ENCODE data around the gene FERMT1.

- TF ChIP-seq, protein P1, sequence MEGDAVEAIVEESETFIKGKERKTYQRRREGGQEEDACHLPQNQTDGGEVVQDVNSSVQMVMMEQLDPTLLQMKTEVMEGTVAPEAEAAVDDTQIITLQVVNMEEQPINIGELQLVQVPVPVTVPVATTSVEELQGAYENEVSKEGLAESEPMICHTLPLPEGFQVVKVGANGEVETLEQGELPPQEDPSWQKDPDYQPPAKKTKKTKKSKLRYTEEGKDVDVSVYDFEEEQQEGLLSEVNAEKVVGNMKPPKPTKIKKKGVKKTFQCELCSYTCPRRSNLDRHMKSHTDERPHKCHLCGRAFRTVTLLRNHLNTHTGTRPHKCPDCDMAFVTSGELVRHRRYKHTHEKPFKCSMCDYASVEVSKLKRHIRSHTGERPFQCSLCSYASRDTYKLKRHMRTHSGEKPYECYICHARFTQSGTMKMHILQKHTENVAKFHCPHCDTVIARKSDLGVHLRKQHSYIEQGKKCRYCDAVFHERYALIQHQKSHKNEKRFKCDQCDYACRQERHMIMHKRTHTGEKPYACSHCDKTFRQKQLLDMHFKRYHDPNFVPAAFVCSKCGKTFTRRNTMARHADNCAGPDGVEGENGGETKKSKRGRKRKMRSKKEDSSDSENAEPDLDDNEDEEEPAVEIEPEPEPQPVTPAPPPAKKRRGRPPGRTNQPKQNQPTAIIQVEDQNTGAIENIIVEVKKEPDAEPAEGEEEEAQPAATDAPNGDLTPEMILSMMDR (conservative IDR thresholded peaks at IDR 0.05; ENCODE audit: low read depth, low read length) = no peak
- TF ChIP-seq EZH2 (IDR thresholded peaks at IDR 0.05; ENCODE audit: low read length, unreplicated experiment) (no peak), EZH2phosphoT487 (IDR thresholded peaks at IDR 0.05; ENCODE audit: borderline replicate concordance, low read length) (no peak)
These were observed 93.3 kb downstream of the FERMT1 start for GRCh38 chr20:6029538-6029937.

Data from PC-3 (cell line).